ENCODE results near the gene RILPL1.
"Not testable (repeated sequence)": the region's sequence is repeated elsewhere in the genome, so short reads cannot be mapped to it uniquely, and the experiment has no call there.

RILPL1 gene

GRCh38 chr12:123494124-123494851, 39.2 kb downstream of the RILPL1 start:
- H3K36me3 ChIP-seq (ENCODE audit: insufficient read depth, low read length): no peaks in the 10 kb centered on the region
- TF ChIP-seq EZH2 (IDR thresholded peaks at IDR 0.05) (no peak), POLR2AphosphoS5 (IDR thresholded peaks at IDR 0.05; ENCODE audit: borderline replicate concordance, low read depth, low read length) (no peak), FOXP2 (optimal IDR thresholded peaks at IDR 0.05; ENCODE audit: control extremely low read depth, extremely low read length, insufficient read depth) (no peak)
- H3K9me3 ChIP-seq (ENCODE audit: low read depth, low read length): no peaks in the 10 kb centered on the region
- no peak overlapping the region for H3K27ac ChIP-seq
- DNase-seq (ENCODE audit: low read depth, low spot score): no peak
- no peak overlapping the region for H3K4me3 ChIP-seq
- H3K9ac ChIP-seq (ENCODE audit: insufficient read length): no peak overlapping the region

DNA sequence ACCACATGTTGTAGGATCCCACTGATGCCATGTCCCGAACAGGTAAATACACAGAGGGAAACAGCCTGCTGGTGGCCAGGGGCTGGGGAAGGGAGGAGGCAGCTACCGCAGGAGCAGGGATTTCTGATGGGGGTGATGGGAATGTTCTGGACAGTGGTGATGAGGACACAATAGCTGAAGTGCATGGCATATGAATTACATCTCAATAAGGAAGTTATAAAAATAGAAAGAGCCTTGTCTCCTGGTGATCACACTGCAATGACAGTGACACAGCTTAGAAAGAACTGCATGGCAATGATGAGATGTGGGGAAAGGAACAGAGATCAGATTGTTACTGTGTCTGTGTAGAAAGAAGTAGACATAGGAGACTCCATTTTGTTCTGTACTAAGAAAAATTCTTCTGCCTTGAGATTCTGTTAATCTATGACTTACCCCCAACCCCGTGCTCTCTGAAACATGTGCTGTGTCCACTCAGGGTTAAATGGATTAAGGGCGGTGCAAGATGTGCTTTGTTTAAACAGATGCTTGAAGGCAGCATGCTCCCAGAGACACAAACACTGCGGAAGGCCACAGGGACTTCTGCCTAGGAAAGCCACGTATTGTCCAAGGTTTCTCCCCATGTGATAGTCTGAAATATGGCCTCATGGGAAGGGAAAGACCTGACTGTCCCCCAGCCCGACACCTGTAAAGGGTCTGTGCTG, 41.0 kb downstream of the RILPL1 start:
- not testable (repeated sequence) for H3K9ac ChIP-seq (ENCODE audit: insufficient read length); DNase-seq (ENCODE audit: low read depth, low spot score); H3K27ac ChIP-seq; H3K36me3 ChIP-seq (ENCODE audit: insufficient read depth, low read length); H3K9me3 ChIP-seq (ENCODE audit: low read depth, low read length); H3K4me3 ChIP-seq

GRCh38 chr12:123491481-123491880, 42.0 kb downstream of the RILPL1 start:
- Histone ChIP-seq H3K9ac (ENCODE audit: insufficient read length) (no peak overlapping the region), H3K9me3 (ENCODE audit: low read depth, low read length) (no peaks in the 10 kb centered on the region), H3K27ac (no peak overlapping the region), H3K36me3 (ENCODE audit: insufficient read depth, low read length) (no peaks in the 10 kb centered on the region), H3K4me3 (no peak overlapping the region)
- TF ChIP-seq EZH2 (IDR thresholded peaks at IDR 0.05): no peak
- TF ChIP-seq POLR2AphosphoS5 (IDR thresholded peaks at IDR 0.05; ENCODE audit: borderline replicate concordance, low read depth, low read length): no peak
- no peak for TF ChIP-seq FOXP2 (optimal IDR thresholded peaks at IDR 0.05; ENCODE audit: control extremely low read depth, extremely low read length, insufficient read depth)
- no peak for DNase-seq (ENCODE audit: low read depth, low spot score)

DNA sequence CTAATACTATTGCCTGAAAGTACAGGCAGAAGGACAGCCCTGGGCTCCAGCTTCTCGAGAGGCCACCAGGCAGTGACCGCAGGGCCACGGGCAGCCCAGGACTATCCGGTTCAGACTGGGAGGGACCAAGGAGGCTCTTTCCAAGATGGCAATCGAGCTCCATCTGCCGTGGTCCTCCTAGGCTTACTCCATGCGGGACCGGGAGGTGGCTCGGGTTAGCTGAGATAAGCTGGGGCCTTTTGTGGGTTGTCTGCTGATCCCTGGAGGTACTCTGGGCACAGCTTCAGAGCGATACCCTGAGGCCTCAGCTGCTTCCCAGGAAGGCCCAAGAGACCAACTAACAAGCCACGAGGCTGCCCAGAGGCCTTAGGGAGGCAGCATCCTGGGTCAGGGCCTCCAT, 42.5 kb downstream of the RILPL1 start:
- no peak overlapping the region for H3K9ac ChIP-seq (ENCODE audit: insufficient read length)
- TF ChIP-seq POLR2AphosphoS5 (IDR thresholded peaks at IDR 0.05; ENCODE audit: borderline replicate concordance, low read depth, low read length) (no peak), FOXP2 (optimal IDR thresholded peaks at IDR 0.05; ENCODE audit: control extremely low read depth, extremely low read length, insufficient read depth) (no peak), EZH2 (IDR thresholded peaks at IDR 0.05) (no peak)
- H3K9me3 ChIP-seq (ENCODE audit: low read depth, low read length): no peaks in the 10 kb centered on the region
- no peak overlapping the region for H3K4me3 ChIP-seq
- no peak overlapping the region for H3K27ac ChIP-seq
- DNase-seq (ENCODE audit: low read depth, low spot score): no peak
- H3K36me3 ChIP-seq (ENCODE audit: insufficient read depth, low read length): no peaks in the 10 kb centered on the region

GRCh38 chr12:123490089-123490488, 43.4 kb downstream of the RILPL1 start:
- no peak for TF ChIP-seq EZH2 (IDR thresholded peaks at IDR 0.05)
- TF ChIP-seq POLR2AphosphoS5 (IDR thresholded peaks at IDR 0.05; ENCODE audit: borderline replicate concordance, low read depth, low read length): no peak
- TF ChIP-seq FOXP2 (optimal IDR thresholded peaks at IDR 0.05; ENCODE audit: control extremely low read depth, extremely low read length, insufficient read depth): no peak
- H3K4me3 ChIP-seq: no peak overlapping the region
- H3K9ac ChIP-seq (ENCODE audit: insufficient read length): no peak overlapping the region
- no peak overlapping the region for H3K27ac ChIP-seq
- no peak for DNase-seq (ENCODE audit: low read depth, low spot score)
- H3K9me3 ChIP-seq (ENCODE audit: low read depth, low read length): no peaks in the 10 kb centered on the region
- no peaks in the 10 kb centered on the region for H3K36me3 ChIP-seq (ENCODE audit: insufficient read depth, low read length)

DNA sequence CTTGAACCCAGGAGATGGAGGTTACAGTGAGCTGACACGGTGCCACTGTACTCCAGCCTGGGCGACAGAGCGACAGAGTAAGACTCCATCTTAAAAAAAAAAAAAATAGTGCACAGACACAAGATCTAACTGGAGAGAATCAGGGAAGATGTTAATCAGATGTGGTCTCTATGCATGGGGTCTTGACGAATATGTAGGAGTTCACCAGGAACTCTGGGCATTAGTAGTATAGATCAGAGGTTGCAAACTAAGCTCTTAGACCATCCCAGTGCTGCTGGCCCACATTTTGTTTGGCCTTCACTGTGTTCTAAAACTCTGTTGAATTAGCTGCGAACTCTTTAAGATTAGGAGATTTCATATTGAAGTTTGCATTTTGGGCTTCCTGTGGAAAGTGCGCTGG, 43.9 kb downstream of the RILPL1 start:
- Histone ChIP-seq H3K9ac (ENCODE audit: insufficient read length) (no peak overlapping the region), H3K9me3 (ENCODE audit: low read depth, low read length) (no peaks in the 10 kb centered on the region), H3K27ac (no peak overlapping the region), H3K4me3 (no peak overlapping the region), H3K36me3 (ENCODE audit: insufficient read depth, low read length) (no peaks in the 10 kb centered on the region)
- no peak for DNase-seq (ENCODE audit: low read depth, low spot score)
- no peak for TF ChIP-seq POLR2AphosphoS5 (IDR thresholded peaks at IDR 0.05; ENCODE audit: borderline replicate concordance, low read depth, low read length)

GRCh38 chr12:123488539-123489230, 44.8 kb downstream of the RILPL1 start:
- no peaks in the 10 kb centered on the region for H3K9me3 ChIP-seq (ENCODE audit: low read depth, low read length)
- H3K36me3 ChIP-seq (ENCODE audit: insufficient read depth, low read length): no peaks in the 10 kb centered on the region
- no peak for TF ChIP-seq POLR2AphosphoS5 (IDR thresholded peaks at IDR 0.05; ENCODE audit: borderline replicate concordance, low read depth, low read length)
- no peak for TF ChIP-seq FOXP2 (optimal IDR thresholded peaks at IDR 0.05; ENCODE audit: control extremely low read depth, extremely low read length, insufficient read depth)
- no peak for TF ChIP-seq EZH2 (IDR thresholded peaks at IDR 0.05)
- no peak overlapping the region for H3K4me3 ChIP-seq
- no peak overlapping the region for H3K27ac ChIP-seq
- no peak for DNase-seq (ENCODE audit: low read depth, low spot score)
- no peak overlapping the region for H3K9ac ChIP-seq (ENCODE audit: insufficient read length)

DNA sequence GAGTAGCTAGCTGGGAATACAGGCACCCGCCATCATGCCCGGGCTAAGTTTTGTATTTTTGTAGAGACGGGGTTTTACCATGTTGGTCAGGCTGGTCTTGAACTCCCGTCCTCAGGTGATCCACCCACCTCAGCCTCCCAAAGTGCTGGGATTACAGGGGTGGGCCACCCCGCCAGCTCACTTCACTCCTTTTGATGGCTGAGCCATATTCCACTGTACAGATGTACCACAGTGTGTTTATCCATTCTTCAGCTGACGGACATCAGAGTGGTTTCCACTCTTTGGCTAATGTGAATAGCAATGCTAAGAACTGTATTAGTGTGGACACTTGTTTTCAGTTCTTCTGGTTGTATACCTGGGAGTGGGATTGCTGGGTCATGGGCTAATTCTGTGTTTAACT, 46.1 kb downstream of the RILPL1 start:
- no peak for DNase-seq (ENCODE audit: low read depth, low spot score)
- TF ChIP-seq FOXP2 (optimal IDR thresholded peaks at IDR 0.05; ENCODE audit: control extremely low read depth, extremely low read length, insufficient read depth): no peak
- no peak for TF ChIP-seq EZH2 (IDR thresholded peaks at IDR 0.05)
- no peak for TF ChIP-seq POLR2AphosphoS5 (IDR thresholded peaks at IDR 0.05; ENCODE audit: borderline replicate concordance, low read depth, low read length)
- no peak overlapping the region for H3K9ac ChIP-seq (ENCODE audit: insufficient read length)
- no peaks in the 10 kb centered on the region for H3K36me3 ChIP-seq (ENCODE audit: insufficient read depth, low read length)
- H3K4me3 ChIP-seq: no peak overlapping the region
- no peaks in the 10 kb centered on the region for H3K9me3 ChIP-seq (ENCODE audit: low read depth, low read length)
- no peak overlapping the region for H3K27ac ChIP-seq
